Left hindlimb (tissue), 1 donor: ENCODE data around the gene ACRBP.

ENCODE experiments used
- DNase-seq: peaks from one replicate; pipeline ENCODE4 v3.0.0-alpha.2; 2018

ACRBP gene

DNA sequence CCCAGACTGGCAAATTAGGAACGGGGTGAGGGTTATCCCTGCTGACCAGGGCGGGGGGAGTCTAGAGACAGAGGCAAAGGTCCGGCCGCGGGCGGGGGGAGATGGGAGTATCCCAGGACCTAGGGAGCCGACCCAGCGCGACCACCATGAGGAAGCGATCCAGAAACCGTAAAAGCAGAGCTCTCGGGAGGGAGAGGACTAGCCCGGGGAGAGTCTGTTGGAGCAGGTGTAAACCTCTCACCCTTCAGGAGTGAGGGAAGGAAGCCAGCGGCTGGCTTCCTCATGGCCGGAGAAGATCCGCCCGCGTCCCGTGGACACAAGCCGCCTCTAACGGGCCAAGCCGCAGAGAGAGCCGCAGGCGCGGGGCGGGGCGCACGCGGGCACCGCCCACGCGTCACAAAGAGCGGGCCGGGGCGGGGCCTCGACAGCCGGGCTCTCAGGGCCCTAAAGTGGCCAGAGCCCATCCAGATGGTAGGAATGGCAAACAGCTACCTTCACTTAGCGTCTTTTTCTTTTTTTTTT is at the start of gene ACRBP:
Gene ACRBP, minus strand, starts transcription at position 350 of the 522 bp plus-strand sequence. Its CDS starts 66 bp downstream, at position 284.
- peak; percentile 70 for DNase-seq

DNA sequence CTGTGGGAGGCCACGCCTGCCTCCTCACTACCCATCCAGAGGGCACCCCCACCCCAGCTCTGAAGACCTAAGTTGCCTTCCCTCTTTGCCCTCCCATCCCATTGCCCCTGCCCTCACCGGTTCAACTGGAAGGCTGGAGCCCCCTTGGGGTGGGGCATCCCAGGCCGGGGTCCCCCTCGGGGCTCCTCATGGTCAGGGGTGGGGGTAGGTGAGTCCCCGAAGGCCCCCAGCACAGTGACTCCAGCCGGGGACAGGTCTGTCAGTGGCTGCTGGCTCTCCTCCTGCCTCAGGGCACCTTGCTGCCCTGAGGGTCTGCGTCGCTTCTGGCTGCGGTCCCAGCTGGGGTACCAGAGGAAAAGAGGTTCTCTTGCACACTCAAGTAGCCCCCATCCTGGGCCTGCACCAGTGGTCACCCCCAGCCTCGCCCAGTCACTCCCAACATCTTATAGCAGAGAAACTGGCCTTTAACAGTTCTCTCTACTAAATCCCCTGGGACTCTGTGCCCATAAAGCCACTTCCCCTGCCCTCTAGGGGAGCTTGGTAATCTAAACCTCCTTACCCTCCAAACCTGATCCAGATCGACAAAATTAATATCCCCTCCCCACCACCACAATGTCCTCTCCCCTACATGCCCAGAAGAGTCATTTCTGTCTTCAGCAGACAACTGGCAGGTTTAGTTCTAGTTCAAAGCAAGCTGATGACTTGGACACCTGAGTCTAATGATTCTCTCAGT is 48.2 kb upstream of the ACRBP start:
- no peak for DNase-seq

GRCh38 chr12:6694701-6695100 is 47.5 kb upstream of the ACRBP start:
- DNase-seq, result no peak

GRCh38 chr12:6693832-6694355 is 46.7 kb upstream of the ACRBP start:
- DNase-seq, result no peak

- no peak for DNase-seq
Observed at GRCh38 chr12:6692888-6693287, 45.7 kb upstream of the ACRBP start.

GRCh38 chr12:6691473-6691872 is 44.2 kb upstream of the ACRBP start:
- DNase-seq, result no peak

GRCh38 chr12:6688999-6689882 is 42.0 kb upstream of the ACRBP start, which contains the start of gene ZNF384:
ZNF384 (minus strand) TSS chr12:6689375; CDS start chr12:6679520, 9,855 bp downstream.
- DNase-seq, result peak; percentile 99

GRCh38 chr12:6688543-6688998 is 41.3 kb upstream of the ACRBP start:
- no peak for DNase-seq

GRCh38 chr12:6685814-6686213 is 38.6 kb upstream of the ACRBP start:
- no peak for DNase-seq

DNA sequence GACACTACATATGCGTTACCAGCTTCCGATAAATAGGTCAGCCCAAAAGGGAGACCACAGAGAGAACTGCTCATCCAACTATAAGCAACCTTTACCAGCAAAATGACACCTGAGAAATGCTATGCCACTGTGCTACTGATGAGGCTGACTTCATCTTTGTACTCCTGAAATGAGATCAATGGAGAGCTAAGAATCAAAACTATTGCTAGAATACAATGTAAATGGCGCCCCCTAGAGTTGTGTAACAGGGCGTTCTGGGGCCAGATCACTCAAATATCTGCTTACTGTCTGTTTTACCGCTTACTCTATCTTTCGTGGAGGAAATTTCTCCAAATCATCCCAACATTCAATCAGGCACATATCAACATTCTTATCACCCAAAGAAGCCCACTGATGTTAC is 37.4 kb upstream of the ACRBP start:
- DNase-seq, result no peak

DNA sequence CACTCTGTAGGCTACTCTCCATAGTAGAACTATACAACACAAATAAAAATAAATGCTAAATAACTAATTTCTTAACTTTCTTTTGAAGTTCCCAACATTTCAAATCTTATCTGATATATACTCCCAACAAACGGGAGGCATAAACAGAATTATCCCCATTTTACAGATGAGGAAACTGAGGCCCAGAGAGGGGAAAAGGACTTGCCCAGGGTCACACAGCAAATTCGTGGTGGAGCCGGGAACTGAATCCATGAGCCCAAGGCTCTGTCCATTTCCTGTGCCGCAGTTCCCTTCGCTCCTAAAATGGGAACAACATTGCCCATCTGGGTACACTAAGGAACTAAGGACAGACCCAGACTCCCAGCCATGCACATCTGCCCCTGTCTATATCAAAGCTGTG is 29.7 kb upstream of the ACRBP start:
- DNase-seq, result no peak

DNA sequence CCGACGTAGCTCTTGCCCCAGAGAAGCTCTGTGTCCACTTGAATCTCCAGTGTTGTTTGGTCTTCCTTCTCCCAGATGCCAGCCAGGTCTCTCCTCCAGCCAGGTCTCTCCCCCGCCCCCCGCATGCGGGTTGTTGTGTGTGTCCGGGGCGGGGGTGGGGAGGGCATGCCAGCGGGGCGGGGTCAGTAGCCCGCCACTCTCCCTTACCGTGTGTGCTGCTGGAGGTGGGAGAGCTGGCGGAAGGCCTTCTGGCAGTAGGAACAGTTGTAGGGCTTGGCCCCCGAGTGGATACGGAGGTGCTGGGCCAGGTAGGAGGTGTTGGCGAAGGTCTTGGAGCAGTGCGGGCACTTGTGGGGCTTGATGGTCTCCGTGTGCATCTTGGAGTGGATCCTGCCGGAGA is 24.9 kb upstream of the ACRBP start:
- DNase-seq, result no peak

DNA sequence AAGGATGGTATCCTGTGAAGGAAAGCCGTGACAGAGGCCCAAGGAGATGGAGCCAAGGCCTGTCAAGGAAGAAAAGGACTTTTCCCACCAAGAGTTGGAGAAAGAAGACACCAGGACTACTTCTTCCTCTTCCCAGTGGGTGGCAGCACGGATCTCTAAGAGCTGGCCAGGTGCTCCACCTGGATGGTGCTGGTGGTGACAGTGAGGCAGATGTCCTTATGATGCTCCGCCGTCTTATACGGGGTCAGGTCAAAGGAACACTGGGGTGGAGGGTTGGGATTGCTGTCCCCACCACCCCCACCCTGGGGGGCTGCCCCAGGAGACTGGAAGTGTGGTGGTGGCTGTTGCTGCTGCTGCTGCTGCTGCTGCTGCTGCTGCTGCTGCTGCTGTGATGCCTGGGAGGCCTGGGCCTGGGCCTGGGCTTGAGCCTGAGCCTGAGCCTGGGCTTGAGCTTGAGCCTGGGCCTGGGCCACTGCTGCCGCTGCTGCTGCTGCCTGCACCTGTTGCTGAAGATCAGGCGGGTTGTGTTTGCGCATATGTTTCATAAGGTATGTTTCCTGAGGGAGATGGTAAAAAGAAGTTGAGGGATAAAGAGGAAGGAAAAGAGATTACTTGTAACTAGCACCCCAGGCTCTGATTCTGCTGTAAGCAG is 20.5 kb upstream of the ACRBP start:
- no peak for DNase-seq

GRCh38 chr12:6666211-6666610 is 19.0 kb upstream of the ACRBP start:
- no peak for DNase-seq

GRCh38 chr12:6664902-6665301 is 17.7 kb upstream of the ACRBP start:
- DNase-seq, result no peak

DNA sequence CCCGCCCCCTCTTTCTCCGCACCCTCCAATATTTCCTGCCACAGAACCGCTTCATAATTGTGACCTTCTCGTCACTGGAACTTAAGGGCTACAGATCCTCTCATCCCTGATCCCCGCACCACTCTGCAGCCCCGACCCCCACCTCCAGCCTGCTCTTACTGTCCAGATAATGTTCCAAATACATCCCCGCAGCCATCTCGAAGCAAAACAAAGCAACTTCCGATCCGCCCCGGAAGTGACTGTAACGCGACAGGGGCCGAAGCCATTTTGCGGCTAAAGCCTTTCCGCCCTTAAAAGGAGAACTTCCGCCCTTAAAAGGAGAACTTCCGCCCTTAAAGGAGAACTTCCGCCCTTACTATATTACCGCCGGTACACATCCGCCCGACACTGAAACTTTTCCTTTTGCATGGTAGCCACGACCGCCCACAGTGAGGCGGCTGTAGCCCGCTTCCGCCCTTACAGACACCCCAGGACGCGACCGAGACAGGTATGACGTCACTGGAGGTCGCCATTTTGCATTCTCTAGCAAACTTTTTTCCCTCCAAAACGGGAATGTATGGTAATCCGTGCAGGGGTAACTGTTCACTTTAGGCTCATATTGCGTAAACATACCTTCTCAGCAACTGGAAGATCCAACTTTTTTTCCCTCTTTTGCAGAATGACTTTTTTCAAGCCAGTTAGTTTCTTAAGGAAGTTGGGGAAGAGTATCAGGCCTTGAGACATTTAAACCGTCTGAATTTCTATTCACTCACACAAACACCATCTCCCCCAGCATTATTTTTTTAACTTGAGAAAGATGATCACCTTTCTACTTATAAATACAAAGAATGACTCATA is 15.9 kb upstream of the ACRBP start, which contains the start of gene ING4:
Gene ING4, minus strand, starts transcription at position 214 of the 837 bp plus-strand sequence. Its CDS starts 18 bp downstream, at position 196.
- peak; percentile 99 for DNase-seq

DNA sequence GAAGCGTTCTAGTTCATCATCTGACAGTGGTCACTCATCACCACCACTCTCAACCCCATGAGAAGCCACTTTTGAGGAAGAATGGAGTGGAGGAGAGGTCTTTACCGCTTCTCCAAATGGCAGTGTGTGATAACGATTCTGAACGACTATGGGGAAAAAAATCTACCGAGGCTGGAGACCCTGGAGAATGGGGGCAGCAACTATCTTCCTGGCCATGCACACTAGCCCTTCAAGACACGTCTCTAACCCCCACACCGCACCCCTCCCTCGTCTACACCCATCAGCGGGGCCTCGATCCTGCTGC is 15.3 kb upstream of the ACRBP start:
- no peak for DNase-seq

DNA sequence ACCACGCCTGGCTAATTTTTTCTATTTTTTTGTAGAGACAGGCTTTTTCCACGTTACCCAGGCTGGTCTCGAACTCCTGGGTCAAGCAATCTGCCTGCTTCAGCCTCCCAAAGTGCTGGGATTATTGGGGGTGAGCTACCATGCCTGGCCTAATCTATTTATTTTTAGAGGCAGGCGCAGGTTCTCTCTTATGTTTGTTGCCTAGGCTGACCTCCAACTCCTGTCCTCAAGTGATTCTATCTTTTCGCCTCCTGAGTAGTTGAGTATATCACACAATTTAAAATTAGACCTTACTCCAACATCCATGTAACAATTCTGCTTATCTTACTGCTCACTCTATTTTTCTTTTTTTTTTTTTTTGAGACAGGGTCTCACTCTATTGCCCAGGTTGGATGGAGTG is 6.8 kb upstream of the ACRBP start:
- no peak for DNase-seq

GRCh38 chr12:6653342-6653741 is 6.1 kb upstream of the ACRBP start:
- DNase-seq, result no peak

DNA sequence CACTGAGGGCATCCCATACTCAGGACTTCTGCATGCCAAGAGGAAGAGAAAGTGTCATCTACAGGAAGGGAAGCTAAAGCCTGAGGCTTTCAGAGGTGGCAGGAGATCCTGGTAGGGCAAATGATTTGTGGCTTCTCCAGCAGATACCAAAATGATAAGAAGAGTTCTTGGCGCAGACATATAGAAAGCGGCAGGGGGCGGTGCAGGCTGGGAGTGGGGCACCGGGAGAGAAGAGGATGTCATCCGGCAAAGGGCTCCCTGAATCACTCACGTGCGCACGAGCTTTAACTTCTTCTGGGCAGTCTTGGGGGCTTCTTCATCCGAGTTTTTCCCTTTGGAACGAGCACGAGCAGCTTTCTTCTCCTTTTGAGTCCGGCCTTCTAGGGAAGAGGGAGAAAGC is 5.2 kb upstream of the ACRBP start:
- no peak for DNase-seq

GRCh38 chr12:6650832-6651231 is 3.6 kb upstream of the ACRBP start:
- DNase-seq, result no peak
